Measurements from ENCODE around the gene PCCA.
"Not testable (repeated sequence)": the region's sequence is repeated elsewhere in the genome, so short reads cannot be mapped to it uniquely, and the experiment has no call there.

Gene PCCA

DNA sequence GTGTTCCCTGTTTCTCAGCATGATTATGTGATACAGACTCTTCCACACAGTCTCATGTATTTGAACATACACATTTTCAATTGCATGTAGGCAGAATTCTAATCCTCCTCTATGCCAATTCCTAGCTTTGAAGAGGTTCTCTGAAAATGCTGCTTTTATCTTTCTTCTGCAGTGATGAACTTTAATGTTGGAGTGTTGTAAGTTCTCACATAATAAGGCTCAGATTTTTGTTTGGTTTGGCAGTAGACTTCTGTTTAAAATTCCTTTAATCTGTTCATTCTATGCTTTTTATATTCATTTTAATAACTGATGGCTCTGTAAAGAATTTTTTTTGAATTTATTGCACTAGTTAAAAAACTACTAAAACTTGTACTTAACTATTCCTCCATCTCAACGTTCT is 273.9 kb downstream of the PCCA start:
- H3K4me3 ChIP-seq (ENCODE audit: low read length): no peak overlapping the region
- TF ChIP-seq ZNF274 (IDR thresholded peaks at IDR 0.05; ENCODE audit: low read depth, low read length): no peak

DNA sequence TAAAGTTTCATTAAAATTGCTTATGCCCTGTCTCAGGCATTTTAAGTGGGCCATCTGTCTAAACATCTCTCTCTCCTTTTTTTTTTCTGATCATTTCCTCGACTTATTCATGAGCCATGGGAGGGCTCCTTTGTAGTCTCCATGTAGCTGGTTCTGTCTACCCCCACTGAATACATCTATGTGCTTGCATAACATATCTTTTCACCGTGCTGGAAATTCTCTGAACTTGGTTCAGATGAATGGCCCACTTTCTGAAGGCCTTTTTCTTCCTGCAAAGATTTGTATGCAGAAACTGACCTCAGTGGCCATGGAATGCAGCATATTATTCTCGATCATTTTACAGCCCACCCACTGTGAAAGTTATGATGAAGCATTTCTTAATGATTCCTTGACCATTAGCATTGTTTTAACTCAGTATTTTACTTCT is 274.4 kb downstream of the PCCA start:
- no peak for TF ChIP-seq ZNF274 (IDR thresholded peaks at IDR 0.05; ENCODE audit: low read depth, low read length)
- H3K4me3 ChIP-seq (ENCODE audit: low read length): no peak overlapping the region

- no peak for TF ChIP-seq ZNF274 (IDR thresholded peaks at IDR 0.05; ENCODE audit: low read depth, low read length)
- no peak overlapping the region for H3K4me3 ChIP-seq (ENCODE audit: low read length)
Measured at GRCh38 chr13:100363874-100364273, 275.0 kb downstream of the PCCA start.

GRCh38 chr13:100364591-100364990 is 275.7 kb downstream of the PCCA start:
- H3K4me3 ChIP-seq (ENCODE audit: low read length): no peak overlapping the region
- no peak for TF ChIP-seq ZNF274 (IDR thresholded peaks at IDR 0.05; ENCODE audit: low read depth, low read length)

DNA sequence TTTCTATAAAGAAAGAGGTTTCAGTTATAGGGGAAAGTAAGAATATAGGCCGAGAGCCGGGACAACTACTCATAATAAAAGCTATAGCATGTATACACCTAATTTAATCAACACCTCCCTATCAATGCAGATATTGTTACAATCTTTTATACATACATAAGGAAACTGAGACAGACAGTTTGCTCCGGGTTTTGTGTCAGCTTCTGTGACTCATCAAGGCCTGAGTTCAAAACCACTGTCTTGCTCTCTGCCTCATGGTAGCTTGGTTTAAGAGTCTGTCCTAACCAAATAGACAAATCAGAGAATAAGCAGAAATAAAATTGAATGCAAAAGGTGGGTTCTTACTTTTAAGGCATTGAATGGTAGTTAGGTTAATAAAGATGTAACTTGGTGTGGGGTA is 276.8 kb downstream of the PCCA start:
- TF ChIP-seq ZNF274 (IDR thresholded peaks at IDR 0.05; ENCODE audit: low read depth, low read length): no peak
- no peak overlapping the region for H3K4me3 ChIP-seq (ENCODE audit: low read length)

GRCh38 chr13:100378533-100378932 is 289.6 kb downstream of the PCCA start:
- H3K4me3 ChIP-seq (ENCODE audit: low read length): no peak overlapping the region
- TF ChIP-seq ZNF274 (IDR thresholded peaks at IDR 0.05; ENCODE audit: low read depth, low read length): no peak

DNA sequence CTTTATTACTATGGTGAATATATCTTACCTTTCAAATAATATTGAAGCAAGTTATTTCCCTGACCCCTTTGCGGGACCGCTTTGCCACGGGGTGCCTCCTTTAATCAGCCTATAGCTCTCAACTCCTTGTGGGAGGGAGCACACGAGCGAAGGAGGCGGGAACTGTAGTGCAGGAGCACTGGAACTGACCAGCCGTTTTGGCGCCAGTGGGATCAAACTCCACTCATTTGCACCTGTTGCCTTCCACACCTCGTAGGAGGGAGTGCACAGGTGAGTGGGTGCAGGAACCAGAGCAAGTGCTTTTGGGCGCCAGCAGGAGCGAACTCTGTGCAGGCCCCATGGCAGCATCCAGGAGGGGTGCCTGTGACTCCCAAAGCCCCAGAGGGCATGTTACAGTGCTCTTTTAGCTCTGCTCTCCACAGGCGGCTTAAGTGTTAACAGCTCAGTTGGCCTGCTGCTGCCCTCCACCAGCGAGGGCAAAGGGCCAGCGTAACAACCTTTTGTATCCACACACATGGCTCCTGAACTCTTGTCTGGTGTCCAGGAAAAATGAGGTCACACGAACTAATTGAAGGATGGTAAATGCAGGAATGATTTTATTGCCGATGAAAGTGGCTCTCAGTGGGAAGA is 292.8 kb downstream of the PCCA start:
- no peak overlapping the region for H3K4me3 ChIP-seq (ENCODE audit: low read length)
- no peak for TF ChIP-seq ZNF274 (IDR thresholded peaks at IDR 0.05; ENCODE audit: low read depth, low read length)

DNA sequence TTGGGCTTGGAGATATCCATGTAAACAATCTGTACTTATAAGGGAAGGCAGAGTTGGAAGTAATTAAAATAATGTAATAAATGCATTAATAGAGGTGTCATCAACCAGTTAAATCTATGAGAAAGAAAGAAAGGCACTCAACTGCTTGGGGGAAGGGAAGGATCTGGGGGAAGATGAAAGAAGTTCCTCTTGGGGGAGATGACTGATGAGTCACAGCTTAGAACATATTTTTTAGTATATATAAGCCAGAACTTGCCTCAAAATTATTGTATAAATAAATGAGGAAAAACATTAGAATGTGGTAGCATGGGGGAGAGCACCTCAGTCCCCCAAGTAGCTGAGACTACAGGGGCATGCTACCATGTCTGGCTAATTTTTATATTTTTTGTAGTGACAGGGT is 293.9 kb downstream of the PCCA start:
- TF ChIP-seq ZNF274 (IDR thresholded peaks at IDR 0.05; ENCODE audit: low read depth, low read length): no peak

GRCh38 chr13:100387416-100387815 is 298.5 kb downstream of the PCCA start:
- TF ChIP-seq ZNF274 (IDR thresholded peaks at IDR 0.05; ENCODE audit: low read depth, low read length): no peak
- H3K4me3 ChIP-seq (ENCODE audit: low read length): no peak overlapping the region

More for the DNA sequence above, 293.9 kb downstream of the PCCA start:
- no peak overlapping the region for H3K4me3 ChIP-seq (ENCODE audit: low read length)

GRCh38 chr13:100388150-100388549 is 299.3 kb downstream of the PCCA start:
- H3K4me3 ChIP-seq (ENCODE audit: low read length): not testable (repeated sequence)

DNA sequence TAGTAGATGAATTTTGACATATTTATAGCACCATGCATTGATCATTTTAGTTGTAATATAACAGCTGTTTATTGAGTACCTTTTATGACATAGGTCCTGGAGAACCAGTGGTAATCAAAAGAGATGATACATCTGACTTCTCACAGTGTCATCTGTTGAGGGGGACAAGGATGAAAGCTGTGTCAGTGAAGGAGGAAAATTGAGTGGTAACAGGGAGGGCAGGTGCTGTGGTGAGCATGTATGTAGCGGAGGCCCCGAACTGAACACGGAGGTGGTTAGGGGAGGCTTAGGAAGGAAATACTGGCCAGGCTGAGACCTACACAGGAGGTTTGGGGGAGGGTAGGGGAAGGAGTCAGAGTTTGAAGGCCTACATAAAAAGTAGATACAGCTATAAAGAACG is 300.0 kb downstream of the PCCA start:
- no peak overlapping the region for H3K4me3 ChIP-seq (ENCODE audit: low read length)
- no peak for TF ChIP-seq ZNF274 (IDR thresholded peaks at IDR 0.05; ENCODE audit: low read depth, low read length)

GRCh38 chr13:100389617-100390016 is 300.7 kb downstream of the PCCA start:
- H3K4me3 ChIP-seq (ENCODE audit: low read length): no peak overlapping the region
- no peak for TF ChIP-seq ZNF274 (IDR thresholded peaks at IDR 0.05; ENCODE audit: low read depth, low read length)

- no peak overlapping the region for H3K4me3 ChIP-seq (ENCODE audit: low read length)
- no peak for TF ChIP-seq ZNF274 (IDR thresholded peaks at IDR 0.05; ENCODE audit: low read depth, low read length)
Measured at GRCh38 chr13:100392709-100393630, 304.1 kb downstream of the PCCA start.

GRCh38 chr13:100394005-100394695 is 305.3 kb downstream of the PCCA start:
- no peak overlapping the region for H3K4me3 ChIP-seq (ENCODE audit: low read length)
- no peak for TF ChIP-seq ZNF274 (IDR thresholded peaks at IDR 0.05; ENCODE audit: low read depth, low read length)

All from GM08714 (cell line).